EH (cell line): ENCODE data around the gene TMEM176B.

Experiments
- DNase-seq: peaks from one replicate; pipeline ENCODE4 v3.0.0-alpha.2; 2015; ENCODE audit warnings: low read depth

TMEM176B gene

GRCh38 chr7:150799741-150800580, at the start of gene TMEM176B:
TMEM176B (minus strand) TSS chr7:150800364; CDS start chr7:150796569, 3,795 bp downstream.
- no peak for DNase-seq

- no peak for DNase-seq
Observed at GRCh38 chr7:150849204-150849775, 49.1 kb upstream of the TMEM176B start.

- no peak for DNase-seq
Observed at GRCh38 chr7:150848561-150849115, 48.5 kb upstream of the TMEM176B start.

- no peak for DNase-seq
Observed at GRCh38 chr7:150848111-150848510, 47.9 kb upstream of the TMEM176B start.

- no peak for DNase-seq
Observed at GRCh38 chr7:150847536-150847935, 47.4 kb upstream of the TMEM176B start.

- no peak for DNase-seq
Observed at GRCh38 chr7:150846291-150847115, 46.3 kb upstream of the TMEM176B start.

- no peak for DNase-seq
Observed at GRCh38 chr7:150845421-150845861, 45.3 kb upstream of the TMEM176B start.

- DNase-seq: no peak
Observed at GRCh38 chr7:150842716-150843115, 42.6 kb upstream of the TMEM176B start.

GRCh38 chr7:150842018-150842417, 41.9 kb upstream of the TMEM176B start:
- DNase-seq: no peak

GRCh38 chr7:150838965-150839650, 38.9 kb upstream of the TMEM176B start:
- no peak for DNase-seq

GRCh38 chr7:150835702-150836280, 35.6 kb upstream of the TMEM176B start:
- no peak for DNase-seq

- DNase-seq: no peak
Observed at GRCh38 chr7:150835019-150835418, 34.9 kb upstream of the TMEM176B start.

GRCh38 chr7:150831851-150832250, 31.7 kb upstream of the TMEM176B start:
- no peak for DNase-seq

- DNase-seq: no peak
Observed at GRCh38 chr7:150830937-150831336, 30.8 kb upstream of the TMEM176B start.

GRCh38 chr7:150829426-150829825, 29.3 kb upstream of the TMEM176B start:
- no peak for DNase-seq

GRCh38 chr7:150828384-150828783, 28.2 kb upstream of the TMEM176B start:
- no peak for DNase-seq

GRCh38 chr7:150826061-150826849, 26.1 kb upstream of the TMEM176B start:
- no peak for DNase-seq

GRCh38 chr7:150824379-150825177, 24.4 kb upstream of the TMEM176B start:
- DNase-seq: no peak

- no peak for DNase-seq
Observed at GRCh38 chr7:150823484-150824126, 23.4 kb upstream of the TMEM176B start.
